Neural cell (in vitro differentiated cells): Measurements from ENCODE around the gene PRMT9. TPM values are rescaled to one million over a fixed set of nuclear protein-coding genes. Genes with fewer than 3 reads are reported as not detected.

Source experiments
- H2AFZ ChIP-seq: fragments of 200-600, 300-800 bp; sonication (generic), shearing (Covaris generic); 2 replicates; pipeline ENCODE4 v1.6.0; 2014; ENCODE audit warnings: low read depth, mild to moderate bottlenecking, antibody characterized with exemption, low read length, moderate library complexity
- H3F3A ChIP-seq: fragments of 200-600 bp; shearing (Covaris generic); 2 replicates; pipeline ENCODE4 v1.6.1; 2016; ENCODE audit warnings: mild to moderate bottlenecking, moderate library complexity, mixed read lengths, antibody characterized with exemption, low read length; ENCODE audit not compliant: insufficient read depth, poor library complexity, severe bottlenecking
- H3K27ac ChIP-seq: fragments of 200-600, 300-800 bp; sonication (generic), shearing (Covaris generic); 2 replicates; pipeline ENCODE4 v1.5.1; 2014; ENCODE audit warnings: mild to moderate bottlenecking, low read length, moderate library complexity
- H3K27me3 ChIP-seq: fragments of 300-800, 200-600 bp; sonication (generic), shearing (Covaris generic); 2 replicates; pipeline ENCODE4 v1.6.0; 2014; ENCODE audit warnings: mild to moderate bottlenecking, low read depth, low read length, moderate library complexity; ENCODE audit not compliant: insufficient read depth
- H3K36me3 ChIP-seq: fragments of 300-800, 200-600 bp; sonication (generic), shearing (Covaris generic); 2 replicates; pipeline ENCODE4 v1.5.1; 2014; ENCODE audit warnings: mild to moderate bottlenecking, antibody characterized with exemption, low read length, moderate library complexity; ENCODE audit not compliant: insufficient read depth
- H3K4me2 ChIP-seq: fragments of 300-800, 200-600 bp; sonication (generic), shearing (Covaris generic); 2 replicates; pipeline ENCODE4 v1.6.0; 2014; ENCODE audit warnings: mild to moderate bottlenecking, low read length
- H3K4me3 ChIP-seq: fragments of 300-800, 200-600 bp; sonication (generic), shearing (Covaris generic); 2 replicates; pipeline ENCODE4 v1.5.1; 2014; ENCODE audit warnings: mild to moderate bottlenecking, low read length, moderate library complexity
- H3K79me2 ChIP-seq: fragments of 200-600 bp; shearing (Covaris generic); replicated peaks from 2 replicates; pipeline ENCODE4 v1.6.0; 2014; ENCODE audit warnings: mild to moderate bottlenecking, low read length, moderate library complexity; ENCODE audit not compliant: insufficient read depth
- H3K9ac ChIP-seq: fragments of 300-800, 200-600 bp; sonication (generic), shearing (Covaris generic); 2 replicates; pipeline ENCODE4 v1.6.1; 2016; ENCODE audit warnings: mild to moderate bottlenecking, low read length, mixed read lengths
- H3K9me2 ChIP-seq: fragments of 200-600 bp; shearing (Covaris generic); 2 replicates; pipeline ENCODE4 v1.6.1; 2016; ENCODE audit warnings: mild to moderate bottlenecking, low read length, mixed read lengths; ENCODE audit not compliant: insufficient read depth
- H3K9me3 ChIP-seq: fragments of 200-600, 300-800 bp; sonication (generic), shearing (Covaris generic); 2 replicates; pipeline ENCODE4 v1.6.1; 2016; ENCODE audit warnings: mild to moderate bottlenecking, mixed run types, low read length, moderate library complexity, mixed read lengths
- H4K20me1 ChIP-seq: fragments of 200-600 bp; shearing (Covaris generic); 2 replicates; pipeline ENCODE4 v1.6.1; 2016; ENCODE audit warnings: mild to moderate bottlenecking, mixed run types; ENCODE audit not compliant: insufficient read depth
- CTCF ChIP-seq: fragments of 450-650 bp; IDR thresholded peaks from 2 replicates; pipeline ENCODE4 v1.5.1; 2014; ENCODE audit warnings: antibody characterized with exemption, mild to moderate bottlenecking, moderate library complexity; ENCODE audit not compliant: poor library complexity, severe bottlenecking
- EP300 ChIP-seq: fragments of 450-650 bp; conservative IDR thresholded peaks from 2 replicates; pipeline ENCODE4 v1.6.1; 2014; ENCODE audit warnings: antibody characterized with exemption, mild to moderate bottlenecking, moderate library complexity; ENCODE audit not compliant: poor library complexity, severe bottlenecking
- EZH2 ChIP-seq: fragments of 200-600, 300-800 bp; shearing (Covaris generic), sonication (generic); IDR thresholded peaks from 2 replicates; pipeline ENCODE4 v1.6.1; 2014; ENCODE audit warnings: antibody characterized with exemption, low read length, borderline replicate concordance, mild to moderate bottlenecking; ENCODE audit not compliant: insufficient read depth, poor library complexity, severe bottlenecking
- MXI1 ChIP-seq: fragments of 450-650 bp; conservative IDR thresholded peaks from 2 replicates; pipeline ENCODE4 v1.6.1; 2014; ENCODE audit warnings: antibody characterized with exemption, mild to moderate bottlenecking; ENCODE audit not compliant: poor library complexity, severe bottlenecking
- POLR2AphosphoS5 ChIP-seq: IDR thresholded peaks from 2 replicates; pipeline ENCODE4 v1.6.1; 2012
- RAD21 ChIP-seq: fragments of 450-650 bp; conservative IDR thresholded peaks from 2 replicates; pipeline ENCODE4 v1.6.1; 2014; ENCODE audit warnings: antibody characterized with exemption, mild to moderate bottlenecking, moderate library complexity
- SMC3 ChIP-seq: fragments of 450-650 bp; conservative IDR thresholded peaks from 2 replicates; pipeline ENCODE4 v1.6.1; 2014; ENCODE audit warnings: antibody characterized with exemption, mild to moderate bottlenecking, moderate library complexity; ENCODE audit not compliant: poor library complexity
- TAF1 ChIP-seq: IDR thresholded peaks from 2 replicates; pipeline ENCODE4 v1.6.1; 2012; ENCODE audit warnings: low read depth
- polyA plus RNA-seq: library from polyadenylated mRNA; depleted of rRNA; stranded (reverse); fragments of >200 nt; gene quantifications from 2 replicates; pipeline ENCODE4 v1.2.3, GENCODE V29; 2014
- TF ChIP-seq, protein P1 (sequence below): IDR thresholded peaks from 2 replicates; pipeline ENCODE4 v1.6.1; 2012; ENCODE audit warnings: borderline replicate concordance

Gene PRMT9
- polyA plus RNA-seq, 1 donor from 2014 or later, result 23.6 TPM

DNA sequence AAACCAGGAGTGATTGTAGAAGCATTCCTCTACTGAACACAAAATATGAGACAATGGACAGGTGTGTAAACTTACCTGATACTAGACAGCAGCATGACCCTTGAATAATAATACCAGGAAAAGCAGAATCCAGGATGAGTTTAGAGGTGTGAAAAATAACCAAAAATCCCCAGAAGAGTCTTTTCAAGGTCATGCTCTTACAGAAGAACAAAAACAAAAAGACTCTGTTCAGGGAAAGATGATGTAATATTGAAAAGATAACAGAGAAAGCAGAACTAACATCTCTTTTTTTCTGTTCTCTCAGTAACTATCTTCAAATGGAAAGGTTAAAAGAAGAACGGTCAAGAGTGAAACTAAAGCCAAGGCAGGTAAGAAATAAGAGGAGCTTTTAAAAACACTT lies 33.9 kb upstream of the PRMT9 start:
- H3K27ac ChIP-seq, result no peak overlapping the region
- no peaks in the 10 kb centered on the region for H4K20me1 ChIP-seq
- H3K4me3 ChIP-seq, result no peak overlapping the region
- no peak overlapping the region for H2AFZ ChIP-seq
- H3K9me2 ChIP-seq, result no peaks in the 10 kb centered on the region
- no peak overlapping the region for H3K9ac ChIP-seq
- H3K36me3 ChIP-seq, result no peaks in the 10 kb centered on the region
- TF ChIP-seq CTCF (no peak), POLR2AphosphoS5 (no peak), EZH2 (no peak), RAD21 (no peak), TAF1 (no peak), MXI1 (no peak), EP300 (no peak), SMC3 (no peak)
- TF ChIP-seq, protein P1, sequence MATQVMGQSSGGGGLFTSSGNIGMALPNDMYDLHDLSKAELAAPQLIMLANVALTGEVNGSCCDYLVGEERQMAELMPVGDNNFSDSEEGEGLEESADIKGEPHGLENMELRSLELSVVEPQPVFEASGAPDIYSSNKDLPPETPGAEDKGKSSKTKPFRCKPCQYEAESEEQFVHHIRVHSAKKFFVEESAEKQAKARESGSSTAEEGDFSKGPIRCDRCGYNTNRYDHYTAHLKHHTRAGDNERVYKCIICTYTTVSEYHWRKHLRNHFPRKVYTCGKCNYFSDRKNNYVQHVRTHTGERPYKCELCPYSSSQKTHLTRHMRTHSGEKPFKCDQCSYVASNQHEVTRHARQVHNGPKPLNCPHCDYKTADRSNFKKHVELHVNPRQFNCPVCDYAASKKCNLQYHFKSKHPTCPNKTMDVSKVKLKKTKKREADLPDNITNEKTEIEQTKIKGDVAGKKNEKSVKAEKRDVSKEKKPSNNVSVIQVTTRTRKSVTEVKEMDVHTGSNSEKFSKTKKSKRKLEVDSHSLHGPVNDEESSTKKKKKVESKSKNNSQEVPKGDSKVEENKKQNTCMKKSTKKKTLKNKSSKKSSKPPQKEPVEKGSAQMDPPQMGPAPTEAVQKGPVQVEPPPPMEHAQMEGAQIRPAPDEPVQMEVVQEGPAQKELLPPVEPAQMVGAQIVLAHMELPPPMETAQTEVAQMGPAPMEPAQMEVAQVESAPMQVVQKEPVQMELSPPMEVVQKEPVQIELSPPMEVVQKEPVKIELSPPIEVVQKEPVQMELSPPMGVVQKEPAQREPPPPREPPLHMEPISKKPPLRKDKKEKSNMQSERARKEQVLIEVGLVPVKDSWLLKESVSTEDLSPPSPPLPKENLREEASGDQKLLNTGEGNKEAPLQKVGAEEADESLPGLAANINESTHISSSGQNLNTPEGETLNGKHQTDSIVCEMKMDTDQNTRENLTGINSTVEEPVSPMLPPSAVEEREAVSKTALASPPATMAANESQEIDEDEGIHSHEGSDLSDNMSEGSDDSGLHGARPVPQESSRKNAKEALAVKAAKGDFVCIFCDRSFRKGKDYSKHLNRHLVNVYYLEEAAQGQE, result no peak
- no peaks in the 10 kb centered on the region for H3K9me3 ChIP-seq
- H3K4me2 ChIP-seq, result no peak overlapping the region
- no peaks in the 10 kb centered on the region for H3K79me2 ChIP-seq
- no peaks in the 10 kb centered on the region for H3F3A ChIP-seq
- no peaks in the 10 kb centered on the region for H3K27me3 ChIP-seq

GRCh38 chr4:147714575-147715401 lies 30.8 kb upstream of the PRMT9 start:
- H4K20me1 ChIP-seq, result no peaks in the 10 kb centered on the region
- H3K27me3 ChIP-seq, result no peaks in the 10 kb centered on the region
- no peaks in the 10 kb centered on the region for H3K9me2 ChIP-seq
- H3K9me3 ChIP-seq, result no peaks in the 10 kb centered on the region
- no peaks in the 10 kb centered on the region for H3F3A ChIP-seq
- no peak for TF ChIP-seq RAD21
- TF ChIP-seq, protein P1, result no peak
- TF ChIP-seq TAF1, result no peak
- TF ChIP-seq MXI1, result no peak
- TF ChIP-seq POLR2AphosphoS5, result no peak
- TF ChIP-seq EZH2, result no peak
- no peak for TF ChIP-seq SMC3
- TF ChIP-seq EP300, result no peak
- no peak for TF ChIP-seq CTCF
- H3K9ac ChIP-seq, result no peak overlapping the region
- no peaks in the 10 kb centered on the region for H3K79me2 ChIP-seq
- H3K4me2 ChIP-seq, result no peak overlapping the region
- no peak overlapping the region for H3K4me3 ChIP-seq
- no peaks in the 10 kb centered on the region for H3K36me3 ChIP-seq
- H2AFZ ChIP-seq, result no peak overlapping the region
- H3K27ac ChIP-seq, result no peak overlapping the region
